Endothelial cell of umbilical vein (primary cell): ENCODE measurements around the gene MRGPRG. TPM values are rescaled to one million over a fixed set of nuclear protein-coding genes. Genes with fewer than 3 reads are reported as not detected.

ENCODE experiments used
- BruUV-seq: library from RNA; stranded (reverse); fragments of 400-500 nt; replicated peaks from 2 replicates; lab custom pipeline; 2021; lab: Mats Ljungman, UMichigan
- CTCF ChIA-PET: fragments of 300-600, 350-600 bp; sonication (Branson Sonifier 250); formaldehyde crosslinking; loops from one replicate; lab custom pipeline; 2021; ENCODE audit warnings: antibody characterized with exemption, inconsistent platforms; lab: Charles Lee
- POLR2A ChIA-PET: fragments of 300-600, 350-600 bp; sonication (Branson Sonifier 250); formaldehyde crosslinking; loops from one replicate; lab custom pipeline; 2021; ENCODE audit warnings: antibody characterized with exemption, inconsistent platforms; lab: Charles Lee
- DNase-seq: peaks from one replicate; pipeline ENCODE4 v3.0.0-alpha.2; 2011; ENCODE audit warnings: low read depth, low spot score
- FAIRE-seq: peaks from 2 replicates; lab custom pipeline; 2011; peaks lifted over from hg19 to GRCh38; lab: Jason Lieb, UNC
- H2AFZ ChIP-seq: 2 replicates; pipeline ENCODE4 v1.6.0; 2012; ENCODE audit warnings: low read depth, low read length, control low read depth, inconsistent platforms
- H3K27ac ChIP-seq: 2 replicates; pipeline ENCODE4 v1.5.1; 2011; ENCODE audit warnings: low read depth, mild to moderate bottlenecking, control low read depth, low read length, moderate library complexity; ENCODE audit not compliant: insufficient read depth
- H3K27me3 ChIP-seq, 2 experiments: 2 replicates each; pipeline versions ENCODE4 v1.6.0 to v1.6.1; 2011; ENCODE audit warnings: low read length in 2 of 2, mixed read lengths in 1 of 2; ENCODE audit not compliant: control insufficient read depth in 2 of 2, insufficient read depth in 2 of 2
- H3K36me3 ChIP-seq, 2 experiments: 2 replicates in 1 of 2; 3 replicates in 1 of 2; pipeline ENCODE4 v1.5.1; 2011; ENCODE audit warnings: low read length in 2 of 2, mild to moderate bottlenecking in 1 of 2, moderate library complexity in 1 of 2; ENCODE audit not compliant: control insufficient read depth in 2 of 2, insufficient read depth in 2 of 2; ENCODE audit errors: extremely low read depth in 1 of 2
- H3K4me1 ChIP-seq: 3 replicates; pipeline ENCODE4 v1.5.1; 2011; ENCODE audit warnings: mild to moderate bottlenecking, low read length; ENCODE audit not compliant: control insufficient read depth, insufficient read depth; ENCODE audit errors: extremely low read depth
- H3K4me2 ChIP-seq: 2 replicates; pipeline ENCODE4 v1.6.1; 2011; ENCODE audit warnings: low read length, control low read depth, mixed read lengths; ENCODE audit not compliant: insufficient read depth
- H3K4me3 ChIP-seq, 3 experiments: fragments of 200-600 bp in 1 of 3; sonication (generic), shearing (Covaris generic) in 1 of 3; replicated peaks in 1 of 3; 2 replicates each; pipeline ENCODE4 v1.5.1; 2011 to 2016; ENCODE audit warnings: control low read depth in 3 of 3, low read length in 3 of 3, mild to moderate bottlenecking in 2 of 3, inconsistent platforms in 1 of 3, low read depth in 1 of 3, moderate library complexity in 1 of 3; ENCODE audit not compliant: insufficient read depth in 1 of 3
- H3K79me2 ChIP-seq: 2 replicates; pipeline ENCODE4 v1.6.0; 2012; ENCODE audit warnings: low read length, inconsistent platforms; ENCODE audit not compliant: control insufficient read depth, insufficient read depth
- H3K9ac ChIP-seq: replicated peaks from 2 replicates; pipeline ENCODE3; 2011; ENCODE audit warnings: low read length, control low read depth; ENCODE audit not compliant: insufficient read depth; ENCODE audit errors: extremely low read depth
- H3K9me1 ChIP-seq: replicated peaks from 3 replicates; pipeline ENCODE4 v1.6.0; 2011; ENCODE audit warnings: mild to moderate bottlenecking, low read length; ENCODE audit not compliant: control insufficient read depth, insufficient read depth; ENCODE audit errors: extremely low read depth
- H3K9me3 ChIP-seq: replicated peaks from 2 replicates; pipeline ENCODE4 v1.5.1; 2012; ENCODE audit warnings: low read length, inconsistent platforms; ENCODE audit not compliant: control insufficient read depth, insufficient read depth
- H4K20me1 ChIP-seq: replicated peaks from 2 replicates; pipeline ENCODE3; 2011; ENCODE audit warnings: mild to moderate bottlenecking, low read length; ENCODE audit not compliant: control insufficient read depth, insufficient read depth; ENCODE audit errors: extremely low read depth
- CTCF ChIP-seq, 2 donors: IDR thresholded peaks; 1 replicate in 1 of 2; 2 replicates in 1 of 2; pipeline ENCODE4 v1.5.1; 2011; ENCODE audit warnings: low read length in 2 of 2, mild to moderate bottlenecking in 2 of 2, moderate library complexity in 2 of 2, control low read depth in 1 of 2, inconsistent platforms in 1 of 2, low read depth in 1 of 2; ENCODE audit not compliant: insufficient read depth in 1 of 2; ENCODE audit errors: extremely low read depth in 1 of 2
- EZH2 ChIP-seq: IDR thresholded peaks from 2 replicates; pipeline ENCODE4 v1.6.1; 2012; ENCODE audit warnings: borderline replicate concordance, low read depth, mild to moderate bottlenecking, moderate library complexity, low read length, inconsistent platforms; ENCODE audit not compliant: severe bottlenecking
- FOS ChIP-seq: IDR thresholded peaks from 2 replicates; pipeline ENCODE4 v1.6.1; 2011; ENCODE audit warnings: mild to moderate bottlenecking, low read length, moderate library complexity, borderline replicate concordance; ENCODE audit not compliant: insufficient read depth
- GATA2 ChIP-seq: IDR thresholded peaks from 2 replicates; pipeline ENCODE4 v1.7.0; 2011; ENCODE audit warnings: low read depth, mild to moderate bottlenecking, moderate library complexity, mixed read lengths, low read length; ENCODE audit not compliant: insufficient read length, insufficient read depth
- JUN ChIP-seq: IDR thresholded peaks from 2 replicates; pipeline ENCODE4 v1.6.1; 2011; ENCODE audit warnings: borderline replicate concordance, low read depth; ENCODE audit not compliant: insufficient read length, insufficient read depth
- MAX ChIP-seq: IDR thresholded peaks from 2 replicates; pipeline ENCODE4 v1.6.1; 2011; ENCODE audit not compliant: insufficient read depth, insufficient read length
- MYC ChIP-seq: IDR thresholded peaks from one replicate; pipeline ENCODE4 v1.6.1; 2011; ENCODE audit warnings: mild to moderate bottlenecking, low read depth, low read length
- POLR2A ChIP-seq: IDR thresholded peaks from 2 replicates; pipeline ENCODE4 v1.6.1; 2012; ENCODE audit warnings: low read depth, mild to moderate bottlenecking, control low read depth, low read length
- POLR2AphosphoS5 ChIP-seq: IDR thresholded peaks from 2 replicates; pipeline ENCODE4 v1.6.1; 2012; ENCODE audit warnings: low read depth, mild to moderate bottlenecking, control low read depth, low read length, moderate library complexity; ENCODE audit not compliant: insufficient read depth
- dilution Hi-C: fragments of 300-500 bp; cut with MboI; formaldehyde crosslinking; loops from one replicate; pipeline ENCODE4 v1.15.0; 2019; ENCODE audit warnings: low sequenced_read_pairs; ENCODE audit not compliant: extremely low pct_ligation_motif_present
- intact Hi-C: fragments of 100-400 bp; cut with micrococcal nuclease; formaldehyde crosslinking; loops from one replicate; pipeline ENCODE4 v1.10.0; 2022
- polyA plus RNA-seq, 4 experiments: library from polyadenylated mRNA; depleted of rRNA in 3 of 4; stranded (reverse) in 3 of 4; unstranded in 1 of 4; fragments of >200 nt; gene quantifications; 2 replicates each; pipeline versions ENCODE4 v1.2.1 to v1.2.3, GENCODE V29; 2011 to 2012; ENCODE audit warnings: missing spikeins in 1 of 4
- total RNA-seq: library from RNA; stranded (reverse); gene quantifications from 2 replicates; pipeline ENCODE4 v1.2.3, GENCODE V29; 2021

MRGPRG gene
- total and polyA plus RNA-seq, 2 donors (not counting 3 experiments of a cell fraction or from before 2014, with no cell fraction given): not detected

- Histone ChIP-seq H3K9ac (no peak overlapping the region), H3K27ac (no peak overlapping the region), H3K4me1 (no peaks in the 10 kb centered on the region), H2AFZ (no peak overlapping the region), H3K4me3 (no peak overlapping the region), H4K20me1 (no peaks in the 10 kb centered on the region), H3K4me2 (no peak overlapping the region), H3K79me2 (no peaks in the 10 kb centered on the region), H3K9me1 (no peaks in the 10 kb centered on the region), H3K36me3 (no peaks in the 10 kb centered on the region), H3K27me3 (peaks cover 0 to 2% of the 10 kb centered on the region in 2 experiments), H3K9me3 (no peaks in the 10 kb centered on the region)
- no peak for TF ChIP-seq EZH2
- TF ChIP-seq MAX: no peak
- TF ChIP-seq FOS: no peak
- no peak for TF ChIP-seq CTCF (IDR thresholded peaks at IDR 0.05; ENCODE audit: extremely low read depth in 1 of 2, insufficient read depth in 1 of 2, low read depth in 1 of 2, low read length in 2 of 2)
- TF ChIP-seq POLR2AphosphoS5: no peak
- TF ChIP-seq MYC: no peak
- TF ChIP-seq POLR2A: no peak
- TF ChIP-seq JUN: no peak
- TF ChIP-seq GATA2: no peak
- FAIRE-seq (no peak), DNase-seq (no peak)
- POLR2A ChIA-PET: no interaction called here
- CTCF ChIA-PET: interaction anchor here (1.1 to 1.4 kb wide), 2 partner anchors 13 to 160 kb away, joined by 3 read pairs; no protein-coding TSS in a partner anchor
- no TSS peak for BruUV-seq
- intact Hi-C loops (no loop called here), dilution Hi-C loops (no loop called here)
Observed at GRCh38 chr11:3197044-3197695, 21.4 kb downstream of the MRGPRG start.
